ENCODE measurements around the gene MRPS35.

DNA sequence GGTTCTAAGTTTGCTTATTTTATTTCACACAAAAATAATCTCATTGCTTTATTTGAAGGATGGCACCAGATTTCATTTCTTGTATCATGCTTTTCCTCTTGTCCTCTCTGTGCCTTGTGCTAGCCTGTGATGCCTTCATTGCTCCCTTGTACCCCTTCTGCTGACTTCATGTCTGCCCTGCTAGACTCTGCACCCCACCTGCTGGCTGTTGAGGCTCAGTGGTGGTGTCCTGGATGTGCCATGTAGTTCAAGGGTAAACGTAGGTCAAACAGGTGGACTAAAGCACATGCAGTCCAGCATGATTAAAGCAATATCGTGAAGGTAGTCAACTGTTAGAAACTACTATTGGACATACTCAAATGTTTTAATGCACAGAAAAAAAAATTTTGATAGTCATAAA lies 21.6 kb downstream of the MRPS35 start:
- TF ChIP-seq, protein P1, sequence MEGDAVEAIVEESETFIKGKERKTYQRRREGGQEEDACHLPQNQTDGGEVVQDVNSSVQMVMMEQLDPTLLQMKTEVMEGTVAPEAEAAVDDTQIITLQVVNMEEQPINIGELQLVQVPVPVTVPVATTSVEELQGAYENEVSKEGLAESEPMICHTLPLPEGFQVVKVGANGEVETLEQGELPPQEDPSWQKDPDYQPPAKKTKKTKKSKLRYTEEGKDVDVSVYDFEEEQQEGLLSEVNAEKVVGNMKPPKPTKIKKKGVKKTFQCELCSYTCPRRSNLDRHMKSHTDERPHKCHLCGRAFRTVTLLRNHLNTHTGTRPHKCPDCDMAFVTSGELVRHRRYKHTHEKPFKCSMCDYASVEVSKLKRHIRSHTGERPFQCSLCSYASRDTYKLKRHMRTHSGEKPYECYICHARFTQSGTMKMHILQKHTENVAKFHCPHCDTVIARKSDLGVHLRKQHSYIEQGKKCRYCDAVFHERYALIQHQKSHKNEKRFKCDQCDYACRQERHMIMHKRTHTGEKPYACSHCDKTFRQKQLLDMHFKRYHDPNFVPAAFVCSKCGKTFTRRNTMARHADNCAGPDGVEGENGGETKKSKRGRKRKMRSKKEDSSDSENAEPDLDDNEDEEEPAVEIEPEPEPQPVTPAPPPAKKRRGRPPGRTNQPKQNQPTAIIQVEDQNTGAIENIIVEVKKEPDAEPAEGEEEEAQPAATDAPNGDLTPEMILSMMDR (IDR thresholded peaks at IDR 0.05; ENCODE audit: poor library complexity), result peak; percentile 19
- TF ChIP-seq EZH2 (IDR thresholded peaks at IDR 0.05; ENCODE audit: borderline replicate concordance) (no peak), EZH2phosphoT487 (IDR thresholded peaks at IDR 0.05; ENCODE audit: low read depth, severe bottlenecking, unreplicated experiment) (no peak)

All from hepatocyte (in vitro differentiated cells).